ENCODE data around the gene IL3.

IL3 gene

DNA sequence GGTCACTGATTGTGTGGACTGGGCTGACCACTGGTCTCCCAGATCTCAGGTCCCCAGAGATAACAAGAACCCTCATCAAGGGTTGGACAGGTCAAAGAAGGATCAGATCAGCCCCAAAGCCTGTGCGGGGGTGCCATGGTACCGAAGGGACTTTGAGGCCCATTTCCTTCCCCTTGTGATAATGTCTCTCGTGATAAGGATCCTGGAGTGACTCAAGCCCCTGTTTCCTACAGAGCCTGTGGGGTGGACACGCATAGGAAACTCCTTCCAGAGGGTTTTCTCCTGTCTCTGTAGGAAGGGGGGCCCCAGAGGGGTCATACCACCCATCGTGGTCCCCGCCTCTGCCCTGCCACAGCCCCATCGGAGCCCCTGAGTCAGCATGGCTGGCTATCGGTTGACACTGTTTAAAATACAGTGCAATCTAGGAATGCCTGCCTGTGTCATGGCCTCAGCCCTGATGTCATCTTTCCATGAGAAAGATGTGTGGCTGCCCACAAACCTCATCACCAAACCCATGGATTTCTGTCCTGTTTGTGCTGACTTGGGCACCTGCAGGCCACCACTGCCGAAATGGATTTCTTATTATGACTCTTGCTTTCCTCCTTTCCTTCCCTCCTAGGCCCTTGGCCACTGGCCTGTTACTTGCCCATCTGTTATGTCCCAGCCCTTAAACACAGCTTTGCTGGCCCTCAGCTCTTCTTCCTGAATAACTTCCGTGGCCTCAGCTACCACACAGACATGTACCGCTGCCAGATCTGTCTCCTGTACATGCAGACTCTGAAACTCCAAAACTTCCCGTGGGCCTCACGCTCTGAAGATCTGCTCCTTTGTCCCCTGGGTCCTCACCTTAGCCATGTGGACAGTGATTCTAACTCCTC is 10.2 kb downstream of the IL3 start:
- no peak overlapping the region for H3K4me3 ChIP-seq (ENCODE audit: low read depth, low read length)
- TF ChIP-seq, protein P1, sequence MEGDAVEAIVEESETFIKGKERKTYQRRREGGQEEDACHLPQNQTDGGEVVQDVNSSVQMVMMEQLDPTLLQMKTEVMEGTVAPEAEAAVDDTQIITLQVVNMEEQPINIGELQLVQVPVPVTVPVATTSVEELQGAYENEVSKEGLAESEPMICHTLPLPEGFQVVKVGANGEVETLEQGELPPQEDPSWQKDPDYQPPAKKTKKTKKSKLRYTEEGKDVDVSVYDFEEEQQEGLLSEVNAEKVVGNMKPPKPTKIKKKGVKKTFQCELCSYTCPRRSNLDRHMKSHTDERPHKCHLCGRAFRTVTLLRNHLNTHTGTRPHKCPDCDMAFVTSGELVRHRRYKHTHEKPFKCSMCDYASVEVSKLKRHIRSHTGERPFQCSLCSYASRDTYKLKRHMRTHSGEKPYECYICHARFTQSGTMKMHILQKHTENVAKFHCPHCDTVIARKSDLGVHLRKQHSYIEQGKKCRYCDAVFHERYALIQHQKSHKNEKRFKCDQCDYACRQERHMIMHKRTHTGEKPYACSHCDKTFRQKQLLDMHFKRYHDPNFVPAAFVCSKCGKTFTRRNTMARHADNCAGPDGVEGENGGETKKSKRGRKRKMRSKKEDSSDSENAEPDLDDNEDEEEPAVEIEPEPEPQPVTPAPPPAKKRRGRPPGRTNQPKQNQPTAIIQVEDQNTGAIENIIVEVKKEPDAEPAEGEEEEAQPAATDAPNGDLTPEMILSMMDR (IDR thresholded peaks at IDR 0.05; ENCODE audit: low read depth, low read length), result no peak

DNA sequence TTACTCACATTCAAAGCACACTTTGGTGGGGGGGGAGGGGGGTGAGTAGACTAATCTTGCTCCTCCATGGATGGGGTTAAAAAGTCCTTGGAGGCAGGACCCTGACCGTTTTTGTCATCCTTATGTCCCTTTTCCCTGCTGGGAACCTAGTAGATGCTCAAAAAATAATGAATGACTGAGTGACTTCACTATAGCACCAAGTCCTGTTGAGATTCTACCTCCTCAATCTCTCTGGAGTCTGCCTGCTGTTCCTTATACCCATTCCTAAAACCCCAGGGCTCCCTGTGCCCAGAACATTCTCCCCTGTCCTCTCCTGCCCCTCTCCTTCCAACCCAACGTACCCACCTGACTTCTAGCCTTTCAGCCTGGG is 10.9 kb downstream of the IL3 start:
- TF ChIP-seq, protein P1 (IDR thresholded peaks at IDR 0.05; ENCODE audit: low read depth, low read length), result no peak
- H3K4me3 ChIP-seq (ENCODE audit: low read depth, low read length), result no peak overlapping the region

DNA sequence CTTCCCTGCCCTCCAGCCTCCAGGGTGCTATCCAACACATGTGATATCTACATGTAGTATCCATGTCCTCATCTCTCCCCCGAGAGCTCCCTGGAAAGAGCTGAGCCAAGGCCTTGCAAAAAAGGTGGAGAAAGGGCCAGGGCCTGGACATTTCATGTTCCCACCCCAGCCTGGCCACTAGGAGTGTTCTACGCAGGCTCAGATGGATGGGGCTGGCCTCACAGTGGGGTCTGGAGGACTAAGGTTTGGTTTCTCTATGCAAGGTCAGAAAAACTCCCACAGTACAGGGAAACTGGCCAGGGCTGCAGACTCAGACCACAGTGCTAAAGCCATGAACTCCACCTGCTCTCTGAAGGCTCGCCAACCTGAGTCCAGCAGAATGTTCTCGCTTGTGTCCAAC is 11.6 kb downstream of the IL3 start:
- TF ChIP-seq, protein P1 (IDR thresholded peaks at IDR 0.05; ENCODE audit: low read depth, low read length), result no peak
- H3K4me3 ChIP-seq (ENCODE audit: low read depth, low read length), result no peak overlapping the region

DNA sequence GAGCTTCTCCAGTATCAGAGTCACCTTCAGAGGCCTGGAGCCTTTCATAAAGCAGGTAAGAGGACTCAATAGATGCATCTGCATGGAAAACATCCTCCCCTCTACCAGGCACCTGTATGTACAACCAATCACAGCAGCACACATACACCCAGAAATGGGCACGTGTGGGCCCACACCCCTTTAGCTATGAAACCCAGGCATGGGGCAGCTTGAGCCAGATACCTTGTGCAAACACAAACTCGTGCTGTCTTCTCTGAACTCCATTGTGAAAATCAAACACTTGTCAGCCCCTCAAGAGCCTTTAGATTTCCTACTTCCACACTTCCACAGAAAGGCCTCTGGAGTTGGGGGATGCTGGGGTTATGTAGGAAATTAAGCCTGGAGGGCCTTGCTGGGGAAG is 12.1 kb downstream of the IL3 start:
- H3K4me3 ChIP-seq (ENCODE audit: low read depth, low read length), result no peak overlapping the region
- TF ChIP-seq, protein P1 (IDR thresholded peaks at IDR 0.05; ENCODE audit: low read depth, low read length), result no peak

DNA sequence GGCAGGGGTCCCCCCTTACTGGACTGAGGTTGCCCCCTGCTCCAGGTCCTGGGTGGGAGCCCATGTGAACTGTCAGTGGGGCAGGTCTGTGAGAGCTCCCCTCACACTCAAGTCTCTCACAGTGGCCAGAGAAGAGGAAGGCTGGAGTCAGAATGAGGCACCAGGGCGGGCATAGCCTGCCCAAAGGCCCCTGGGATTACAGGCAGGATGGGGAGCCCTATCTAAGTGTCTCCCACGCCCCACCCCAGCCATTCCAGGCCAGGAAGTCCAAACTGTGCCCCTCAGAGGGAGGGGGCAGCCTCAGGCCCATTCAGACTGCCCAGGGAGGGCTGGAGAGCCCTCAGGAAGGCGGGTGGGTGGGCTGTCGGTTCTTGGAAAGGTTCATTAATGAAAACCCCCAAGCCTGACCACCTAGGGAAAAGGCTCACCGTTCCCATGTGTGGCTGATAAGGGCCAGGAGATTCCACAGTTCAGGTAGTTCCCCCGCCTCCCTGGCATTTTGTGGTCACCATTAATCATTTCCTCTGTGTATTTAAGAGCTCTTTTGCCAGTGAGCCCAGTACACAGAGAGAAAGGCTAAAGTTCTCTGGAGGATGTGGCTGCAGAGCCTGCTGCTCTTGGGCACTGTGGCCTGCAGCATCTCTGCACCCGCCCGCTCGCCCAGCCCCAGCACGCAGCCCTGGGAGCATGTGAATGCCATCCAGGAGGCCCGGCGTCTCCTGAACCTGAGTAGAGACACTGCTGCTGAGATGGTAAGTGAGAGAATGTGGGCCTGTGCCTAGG is 13.0 kb downstream of the IL3 start, which contains the start of gene CSF2:
Gene CSF2 (plus strand): TSS at position 559 of the 783 bp plus-strand sequence. CDS start 35 bp downstream, at position 594.
- TF ChIP-seq, protein P1 (IDR thresholded peaks at IDR 0.05; ENCODE audit: low read depth, low read length), result no peak
- no peak within 1 kb of the TSS for H3K4me3 ChIP-seq (ENCODE audit: low read depth, low read length)

DNA sequence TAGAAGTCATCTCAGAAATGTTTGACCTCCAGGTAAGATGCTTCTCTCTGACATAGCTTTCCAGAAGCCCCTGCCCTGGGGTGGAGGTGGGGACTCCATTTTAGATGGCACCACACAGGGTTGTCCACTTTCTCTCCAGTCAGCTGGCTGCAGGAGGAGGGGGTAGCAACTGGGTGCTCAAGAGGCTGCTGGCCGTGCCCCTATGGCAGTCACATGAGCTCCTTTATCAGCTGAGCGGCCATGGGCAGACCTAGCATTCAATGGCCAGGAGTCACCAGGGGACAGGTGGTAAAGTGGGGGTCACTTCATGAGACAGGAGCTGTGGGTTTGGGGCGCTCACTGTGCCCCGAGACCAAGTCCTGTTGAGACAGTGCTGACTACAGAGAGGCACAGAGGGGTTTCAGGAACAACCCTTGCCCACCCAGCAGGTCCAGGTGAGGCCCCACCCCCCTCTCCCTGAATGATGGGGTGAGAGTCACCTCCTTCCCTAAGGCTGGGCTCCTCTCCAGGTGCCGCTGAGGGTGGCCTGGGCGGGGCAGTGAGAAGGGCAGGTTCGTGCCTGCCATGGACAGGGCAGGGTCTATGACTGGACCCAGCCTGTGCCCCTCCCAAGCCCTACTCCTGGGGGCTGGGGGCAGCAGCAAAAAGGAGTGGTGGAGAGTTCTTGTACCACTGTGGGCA is 13.8 kb downstream of the IL3 start:
- no peak overlapping the region for H3K4me3 ChIP-seq (ENCODE audit: low read depth, low read length)
- TF ChIP-seq, protein P1 (IDR thresholded peaks at IDR 0.05; ENCODE audit: low read depth, low read length), result no peak
